ENCODE results near the gene ADGRL3.
"Not testable (repeated sequence)": the region's sequence is repeated elsewhere in the genome, so short reads cannot be mapped to it uniquely, and the experiment has no call there.

Gene ADGRL3

GRCh38 chr4:61985426-61985825 is 785.3 kb downstream of the ADGRL3 start:
- DNase-seq (ENCODE audit: low spot score) = no peak

GRCh38 chr4:61986929-61987328 is 786.8 kb downstream of the ADGRL3 start:
- in situ Hi-C loops (cut with MboI; ENCODE audit: low pct_unique_long_range_greater_than_20kb, low sequenced_read_pairs, unreplicated experiment); DNase-seq (ENCODE audit: low spot score): not testable (repeated sequence)

More at GRCh38 chr4:61985426-61985825, 785.3 kb downstream of the ADGRL3 start:
- no peak for TF ChIP-seq CTCF (IDR thresholded peaks at IDR 0.05; ENCODE audit: extremely low read depth, insufficient read depth, missing control alignments)
- in situ Hi-C loops (cut with MboI; ENCODE audit: low pct_unique_long_range_greater_than_20kb, low sequenced_read_pairs, unreplicated experiment) = no loop called here

- DNase-seq (ENCODE audit: low spot score) = no peak
- in situ Hi-C loops (cut with MboI; ENCODE audit: low pct_unique_long_range_greater_than_20kb, low sequenced_read_pairs, unreplicated experiment) = no loop called here
- TF ChIP-seq CTCF (IDR thresholded peaks at IDR 0.05; ENCODE audit: extremely low read depth, insufficient read depth, missing control alignments) = no peak
Observed at GRCh38 chr4:61992351-61992750, 792.2 kb downstream of the ADGRL3 start.

GRCh38 chr4:61994036-61994435 is 793.9 kb downstream of the ADGRL3 start:
- in situ Hi-C loops (cut with MboI; ENCODE audit: low pct_unique_long_range_greater_than_20kb, low sequenced_read_pairs, unreplicated experiment) = no loop called here
- no peak for TF ChIP-seq CTCF (IDR thresholded peaks at IDR 0.05; ENCODE audit: extremely low read depth, insufficient read depth, missing control alignments)

GRCh38 chr4:61995717-61996340 is 795.7 kb downstream of the ADGRL3 start:
- no peak for TF ChIP-seq CTCF (IDR thresholded peaks at IDR 0.05; ENCODE audit: extremely low read depth, insufficient read depth, missing control alignments)
- in situ Hi-C loops (cut with MboI; ENCODE audit: low pct_unique_long_range_greater_than_20kb, low sequenced_read_pairs, unreplicated experiment) = no loop called here
- no peak for DNase-seq (ENCODE audit: low spot score)

More at GRCh38 chr4:61994036-61994435, 793.9 kb downstream of the ADGRL3 start:
- no peak for DNase-seq (ENCODE audit: low spot score)

GRCh38 chr4:61996943-61997342 is 796.8 kb downstream of the ADGRL3 start:
- in situ Hi-C loops (cut with MboI; ENCODE audit: low pct_unique_long_range_greater_than_20kb, low sequenced_read_pairs, unreplicated experiment) = no loop called here
- DNase-seq (ENCODE audit: low spot score) = no peak
- TF ChIP-seq CTCF (IDR thresholded peaks at IDR 0.05; ENCODE audit: extremely low read depth, insufficient read depth, missing control alignments) = no peak

- no peak for TF ChIP-seq CTCF (IDR thresholded peaks at IDR 0.05; ENCODE audit: extremely low read depth, insufficient read depth, missing control alignments)
- DNase-seq (ENCODE audit: low spot score) = no peak
- in situ Hi-C loops (cut with MboI; ENCODE audit: low pct_unique_long_range_greater_than_20kb, low sequenced_read_pairs, unreplicated experiment) = no loop called here
Observed at GRCh38 chr4:61997831-61998230, 797.7 kb downstream of the ADGRL3 start.
